Esophagus (tissue), 2 donors: ENCODE results near the gene CDCA5. TPM values are rescaled to one million over a fixed set of nuclear protein-coding genes. Genes with fewer than 3 reads are reported as not detected.

Source experiments
- H3K27ac ChIP-seq, 2 donors: one replicate each; pipeline ENCODE4 v1.5.1; 2013; ENCODE audit warnings: low read depth in 2 of 2, mild to moderate bottlenecking in 2 of 2, inconsistent platforms in 1 of 2, low read length in 1 of 2, moderate library complexity in 1 of 2
- H3K27me3 ChIP-seq, 2 donors: one replicate each; pipeline ENCODE4 v1.6.1; 2013; ENCODE audit warnings: low read length in 2 of 2, control low read depth in 1 of 2, mild to moderate bottlenecking in 1 of 2; ENCODE audit not compliant: insufficient read depth in 2 of 2, control insufficient read depth in 1 of 2
- H3K36me3 ChIP-seq, 2 donors: one replicate each; pipeline ENCODE4 v1.6.1; 2013; ENCODE audit warnings: low read length in 1 of 2; ENCODE audit not compliant: control insufficient read depth in 2 of 2, insufficient read depth in 2 of 2
- H3K4me1 ChIP-seq, 2 donors: one replicate each; pipeline ENCODE4 v1.6.1; 2013; ENCODE audit warnings: low read length in 1 of 2; ENCODE audit not compliant: control insufficient read depth in 2 of 2, insufficient read depth in 2 of 2
- H3K4me3 ChIP-seq, 2 donors: one replicate each; pipeline ENCODE4 v1.5.1; 2013; ENCODE audit warnings: low read length in 2 of 2, mild to moderate bottlenecking in 2 of 2, low read depth in 1 of 2, moderate library complexity in 1 of 2
- H3K9me3 ChIP-seq, 2 donors: one replicate each; pipeline ENCODE4 v1.6.1; 2013; ENCODE audit warnings: mild to moderate bottlenecking in 2 of 2, low read depth in 1 of 2, low read length in 1 of 2, moderate library complexity in 1 of 2; ENCODE audit not compliant: control insufficient read depth in 2 of 2, insufficient read depth in 1 of 2
- WGBS, 2 donors: extraction: QIAGEN DNeasy Blood & Tissue Kit; methylation state at CpG; one replicate each; pipeline ENCODE4 v1.1.7; 2013; 5-methylcytosine and 5-hydroxymethylcytosine counted together
- polyA plus RNA-seq, 2 donors: library from polyadenylated mRNA; stranded (reverse); fragments of 200-250 nt; gene quantifications; one replicate each; pipeline ENCODE4 v1.2.3, GENCODE V29; 2013
- donor health status: healthy with polysubstance abuse.
- donor health status: Bipolar disorder and iron deficiency.

Gene CDCA5
- polyA plus RNA-seq, 2 donors: 4.3 to 8.8 TPM

- 61 to 79% methylated on average over 1 of the region's 1 CpG for WGBS, 2 donors
- H3K27me3 ChIP-seq: no peaks in the 10 kb centered on the region
- H3K4me3 ChIP-seq: no peak overlapping the region
- no peaks in the 10 kb centered on the region for H3K36me3 ChIP-seq
- no peak overlapping the region for H3K27ac ChIP-seq
- H3K4me1 ChIP-seq: no peaks in the 10 kb centered on the region
- H3K9me3 ChIP-seq: no peaks in the 10 kb centered on the region
These were observed 11.2 kb downstream of the CDCA5 start for GRCh38 chr11:65072631-65072966.

GRCh38 chr11:65071907-65072630, 11.8 kb downstream of the CDCA5 start:
- Histone ChIP-seq H3K4me3 (no peak overlapping the region), H3K36me3 (no peaks in the 10 kb centered on the region), H3K4me1 (no peaks in the 10 kb centered on the region), H3K27ac (no peak overlapping the region), H3K9me3 (no peaks in the 10 kb centered on the region), H3K27me3 (no peaks in the 10 kb centered on the region)
- 60 to 67% methylated on average over 4 of the region's 4 CpGs for WGBS, 2 donors

- no peaks in the 10 kb centered on the region for H3K27me3 ChIP-seq
- WGBS, 2 donors: 48 to 53% methylated on average over 9 of the region's 9 CpGs
- no peaks in the 10 kb centered on the region for H3K9me3 ChIP-seq
- no peaks in the 10 kb centered on the region for H3K36me3 ChIP-seq
- no peaks in the 10 kb centered on the region for H3K4me1 ChIP-seq
- no peak overlapping the region for H3K27ac ChIP-seq
- no peak overlapping the region for H3K4me3 ChIP-seq
These were observed 14.6 kb downstream of the CDCA5 start for GRCh38 chr11:65069217-65069616.

GRCh38 chr11:65067446-65067845, 16.4 kb downstream of the CDCA5 start:
- H3K4me1 ChIP-seq: peaks cover 0 to 2% of the 10 kb centered on the region in 2 donors
- no peaks in the 10 kb centered on the region for H3K36me3 ChIP-seq
- H3K27ac ChIP-seq: no peak overlapping the region
- H3K27me3 ChIP-seq: no peaks in the 10 kb centered on the region
- WGBS, 2 donors: 78 to 81% methylated on average over 10 of the region's 10 CpGs
- H3K4me3 ChIP-seq: no peak overlapping the region
- H3K9me3 ChIP-seq: no peaks in the 10 kb centered on the region

GRCh38 chr11:65066805-65067291, 17.0 kb downstream of the CDCA5 start:
- 80% methylated on average over 4 of the region's 4 CpGs for WGBS, 2 donors
- no peaks in the 10 kb centered on the region for H3K9me3 ChIP-seq
- H3K4me1 ChIP-seq: peaks cover 0 to 2% of the 10 kb centered on the region in 2 donors
- no peak overlapping the region for H3K27ac ChIP-seq
- H3K4me3 ChIP-seq: no peak overlapping the region
- no peaks in the 10 kb centered on the region for H3K27me3 ChIP-seq
- H3K36me3 ChIP-seq: no peaks in the 10 kb centered on the region

GRCh38 chr11:65066315-65066714, 17.5 kb downstream of the CDCA5 start:
- H3K4me1 ChIP-seq: peaks cover 0 to 2% of the 10 kb centered on the region in 2 donors
- H3K27me3 ChIP-seq: no peaks in the 10 kb centered on the region
- H3K27ac ChIP-seq: no peak overlapping the region
- no peaks in the 10 kb centered on the region for H3K36me3 ChIP-seq
- H3K4me3 ChIP-seq: no peak overlapping the region
- no peaks in the 10 kb centered on the region for H3K9me3 ChIP-seq
- WGBS, 2 donors: 76 to 80% methylated on average over 10 to 11 of the region's 11 CpGs

GRCh38 chr11:65065851-65066250, 18.0 kb downstream of the CDCA5 start:
- peaks cover 0 to 2% of the 10 kb centered on the region in 2 donors for H3K4me1 ChIP-seq
- H3K4me3 ChIP-seq: no peak overlapping the region

GRCh38 chr11:65064847-65065240, 19.0 kb downstream of the CDCA5 start:
- H3K9me3 ChIP-seq: no peaks in the 10 kb centered on the region
- H3K36me3 ChIP-seq: no peaks in the 10 kb centered on the region
- H3K4me1 ChIP-seq: peaks cover 0 to 4% of the 10 kb centered on the region in 2 donors
- no peak overlapping the region for H3K27ac ChIP-seq
- whole genome bisulfite sequencing, 2 donors: 81 to 85% methylated on average over 4 of the region's 4 CpGs
- no peaks in the 10 kb centered on the region for H3K27me3 ChIP-seq
- no peak overlapping the region for H3K4me3 ChIP-seq

More at GRCh38 chr11:65065851-65066250, 18.0 kb downstream of the CDCA5 start:
- WGBS, 2 donors: 83 to 84% methylated on average over 7 of the region's 7 CpGs
- H3K27me3 ChIP-seq: no peaks in the 10 kb centered on the region
- no peak overlapping the region for H3K27ac ChIP-seq
- no peaks in the 10 kb centered on the region for H3K9me3 ChIP-seq
- H3K36me3 ChIP-seq: no peaks in the 10 kb centered on the region

GRCh38 chr11:65063532-65063931, 20.3 kb downstream of the CDCA5 start:
- WGBS, 2 donors: 67 to 76% methylated on average over 3 of the region's 3 CpGs
- Histone ChIP-seq H3K9me3 (no peaks in the 10 kb centered on the region), H3K4me1 (peaks cover 0 to 4% of the 10 kb centered on the region in 2 donors), H3K4me3 (no peak overlapping the region), H3K27ac (no peak overlapping the region), H3K27me3 (no peaks in the 10 kb centered on the region), H3K36me3 (no peaks in the 10 kb centered on the region)

- H3K9me3 ChIP-seq: no peaks in the 10 kb centered on the region
- H3K36me3 ChIP-seq: no peaks in the 10 kb centered on the region
- H3K27me3 ChIP-seq: no peaks in the 10 kb centered on the region
- H3K4me1 ChIP-seq: peaks cover 0 to 4% of the 10 kb centered on the region in 2 donors
- no peak overlapping the region for H3K27ac ChIP-seq
- 69 to 76% methylated on average over 9 of the region's 9 CpGs for WGBS, 2 donors
- H3K4me3 ChIP-seq: no peak overlapping the region
These were observed 22.9 kb downstream of the CDCA5 start for GRCh38 chr11:65060913-65061408.
